Left lung (tissue), 10 donors: ENCODE measurements around the gene FDXR. TPM values are rescaled to one million over a fixed set of nuclear protein-coding genes. Genes with fewer than 3 reads are reported as not detected.

ENCODE experiments used
- ATAC-seq: fragments of 200-7000 bp; cut with Tn5 transposase; one replicate; pipeline ENCODE4 v1.9.1; 2020; ENCODE audit warnings: moderate library complexity
- DNase-seq, 4 donors: peaks; one replicate each; pipeline ENCODE4 v3.0.0-alpha.2; 2013 to 2020
- H3K27ac ChIP-seq, 2 donors: fragments of 200-600 bp; sonication (generic) in 1 of 2; one replicate each; pipeline versions ENCODE4 v1.5.0 to v1.8.0; 2020 to 2021
- H3K27me3 ChIP-seq, 2 donors: fragments of 200-600 bp; sonication (generic) in 1 of 2; one replicate each; pipeline versions ENCODE4 v1.5.0 to v1.8.0; 2020 to 2021
- H3K36me3 ChIP-seq, 2 donors: fragments of 200-600 bp; sonication (generic) in 1 of 2; one replicate each; pipeline versions ENCODE4 v1.5.0 to v1.8.0; 2020 to 2021
- H3K4me1 ChIP-seq, 2 donors: fragments of 200-600 bp; one replicate each; pipeline ENCODE4 v1.8.0; 2021
- H3K4me3 ChIP-seq, 2 donors: fragments of 200-600 bp; sonication (generic) in 1 of 2; one replicate each; pipeline versions ENCODE4 v1.5.0 to v1.8.0; 2020 to 2021; ENCODE audit warnings: mild to moderate bottlenecking in 1 of 2
- H3K9me3 ChIP-seq, 2 donors: fragments of 200-600 bp; sonication (generic) in 1 of 2; one replicate each; pipeline versions ENCODE4 v1.5.0 to v1.8.0; 2020 to 2021
- intact Hi-C, 2 donors: fragments of 100-400 bp; cut with DNase I; formaldehyde crosslinking; loops; one replicate each; pipeline versions ENCODE4 v1.11.2 to v1.14.2; 2022
- polyA plus RNA-seq, 6 donors: library from polyadenylated mRNA; unstranded; fragments of 120-200 nt; gene quantifications; one replicate each; pipeline ENCODE4 v1.2.1, GENCODE V29; 2013; ENCODE audit not compliant: insufficient read length in 6 of 6
- total RNA-seq, 2 donors: library from RNA; stranded (reverse); fragmentation: NEBNext Ultra II Directional; extraction: Animal tissue kit (Norgen Biotek cat#: 25700); gene quantifications; one replicate each; pipeline ENCODE4 v1.2.1, GENCODE V29; 2021
- TF ChIP-seq, protein P1 (sequence below), 2 donors: fragments of 200-600 bp; sonication (generic) in 1 of 2; IDR thresholded peaks; one replicate each; pipeline versions ENCODE4 v1.5.0 to v1.8.0; 2021; ENCODE audit warnings: antibody characterized with exemption in 2 of 2
- donor health status: DM: no; HTN: yes; CAD: no.
- donor health status: DM: no; HTN: no; CAD: no.

Gene FDXR
- total and polyA plus RNA-seq, 8 donors: 5.3 to 17.2 (median 7.2) TPM

DNA sequence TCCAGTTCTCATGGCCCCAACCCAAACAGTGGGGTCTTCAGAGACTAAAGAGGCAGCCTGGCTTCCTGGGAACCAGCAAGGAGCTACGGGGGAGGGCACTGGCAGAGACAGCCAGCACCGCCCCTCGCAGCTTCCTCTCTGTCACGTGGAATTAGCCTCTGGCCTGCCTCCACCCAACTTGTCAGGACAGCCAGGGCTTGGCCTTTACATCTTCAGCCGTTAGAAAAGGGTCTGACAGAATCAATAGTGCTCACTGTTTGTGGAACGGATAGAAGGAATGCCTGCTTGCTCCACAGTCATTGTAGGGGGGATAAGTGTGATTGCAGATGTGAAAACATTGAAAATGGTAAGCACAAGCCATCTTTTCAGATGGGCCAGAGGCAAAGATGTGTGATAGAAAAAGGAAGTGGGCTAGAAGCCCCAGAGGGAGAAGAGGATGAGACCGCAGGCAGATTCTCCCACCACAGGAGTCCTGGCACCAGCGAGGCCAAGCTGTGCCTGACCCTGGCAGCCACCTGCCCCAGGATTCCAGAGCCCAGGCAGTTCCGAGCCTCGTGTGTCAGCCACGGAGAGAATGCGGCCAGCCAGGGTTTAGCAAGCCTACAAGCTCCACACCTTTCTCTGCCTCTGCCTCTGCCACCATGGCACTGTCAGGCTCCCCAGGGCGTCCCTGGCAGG, 31.7 kb downstream of the FDXR start:
- DNase-seq (peak in 3 of 4 donors; percentile 44 to 80 (median 79)), ATAC-seq (peak; percentile 38)
- TF ChIP-seq, protein P1, sequence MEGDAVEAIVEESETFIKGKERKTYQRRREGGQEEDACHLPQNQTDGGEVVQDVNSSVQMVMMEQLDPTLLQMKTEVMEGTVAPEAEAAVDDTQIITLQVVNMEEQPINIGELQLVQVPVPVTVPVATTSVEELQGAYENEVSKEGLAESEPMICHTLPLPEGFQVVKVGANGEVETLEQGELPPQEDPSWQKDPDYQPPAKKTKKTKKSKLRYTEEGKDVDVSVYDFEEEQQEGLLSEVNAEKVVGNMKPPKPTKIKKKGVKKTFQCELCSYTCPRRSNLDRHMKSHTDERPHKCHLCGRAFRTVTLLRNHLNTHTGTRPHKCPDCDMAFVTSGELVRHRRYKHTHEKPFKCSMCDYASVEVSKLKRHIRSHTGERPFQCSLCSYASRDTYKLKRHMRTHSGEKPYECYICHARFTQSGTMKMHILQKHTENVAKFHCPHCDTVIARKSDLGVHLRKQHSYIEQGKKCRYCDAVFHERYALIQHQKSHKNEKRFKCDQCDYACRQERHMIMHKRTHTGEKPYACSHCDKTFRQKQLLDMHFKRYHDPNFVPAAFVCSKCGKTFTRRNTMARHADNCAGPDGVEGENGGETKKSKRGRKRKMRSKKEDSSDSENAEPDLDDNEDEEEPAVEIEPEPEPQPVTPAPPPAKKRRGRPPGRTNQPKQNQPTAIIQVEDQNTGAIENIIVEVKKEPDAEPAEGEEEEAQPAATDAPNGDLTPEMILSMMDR (IDR thresholded peaks at IDR 0.05): no peak

DNA sequence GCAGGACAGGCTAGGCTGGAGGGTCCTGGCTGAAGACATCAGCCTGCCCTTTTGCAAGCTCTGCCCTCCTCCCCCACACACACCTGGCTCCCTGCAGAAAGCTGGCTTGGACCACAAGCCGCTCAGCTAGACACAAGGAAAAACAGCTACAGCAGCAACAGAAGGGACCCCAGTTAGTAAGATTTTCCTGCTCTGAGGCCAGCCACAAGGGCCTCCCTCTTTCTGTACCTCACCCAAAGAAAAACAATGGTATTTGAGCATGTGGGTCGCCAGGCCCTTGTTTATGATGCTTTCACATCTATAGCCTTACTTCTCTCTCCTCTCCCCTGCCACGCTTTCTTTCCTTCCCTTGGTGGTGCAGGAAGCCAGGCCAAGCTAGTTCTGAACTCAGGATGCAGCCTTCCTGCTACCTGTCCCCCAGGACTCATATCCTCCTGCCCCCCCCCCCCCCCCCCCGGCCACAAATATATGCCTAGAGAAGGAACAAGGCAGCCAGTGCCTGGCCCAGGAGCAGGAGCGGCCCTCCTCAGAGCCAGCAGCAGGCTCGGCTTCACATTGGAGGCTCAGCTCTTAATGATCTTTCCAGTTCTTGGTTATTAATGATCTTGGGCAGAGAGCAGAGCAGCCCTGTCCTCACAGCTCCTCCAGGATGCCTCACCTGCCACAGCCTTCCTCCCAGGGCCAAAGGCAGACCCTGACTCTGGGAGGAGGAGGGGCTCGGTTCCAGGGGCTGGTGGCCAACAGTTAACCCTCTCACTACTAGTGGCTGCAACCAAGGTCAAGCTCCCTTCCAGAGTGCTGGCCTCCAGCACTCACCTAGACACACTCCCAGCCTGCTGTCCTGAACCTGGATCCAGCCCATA, 32.6 kb downstream of the FDXR start:
- intact Hi-C loops: no loop called here
- DNase-seq: no peak
- no peak overlapping the region for H3K27ac ChIP-seq

More for the DNA sequence above, 31.7 kb downstream of the FDXR start:
- intact Hi-C loops: no loop called here
- Histone ChIP-seq H3K36me3 (peaks cover 0 to 32% of the 10 kb centered on the region in 2 donors), H3K27me3 (peaks cover 0 to 28% of the 10 kb centered on the region in 2 donors), H3K4me3 (no peak overlapping the region), H3K4me1 (peaks cover 16 to 31% of the 10 kb centered on the region in 2 donors), H3K9me3 (no peaks in the 10 kb centered on the region), H3K27ac (peak overlapping the region in 1 of 2 donors; percentile 17)

DNA sequence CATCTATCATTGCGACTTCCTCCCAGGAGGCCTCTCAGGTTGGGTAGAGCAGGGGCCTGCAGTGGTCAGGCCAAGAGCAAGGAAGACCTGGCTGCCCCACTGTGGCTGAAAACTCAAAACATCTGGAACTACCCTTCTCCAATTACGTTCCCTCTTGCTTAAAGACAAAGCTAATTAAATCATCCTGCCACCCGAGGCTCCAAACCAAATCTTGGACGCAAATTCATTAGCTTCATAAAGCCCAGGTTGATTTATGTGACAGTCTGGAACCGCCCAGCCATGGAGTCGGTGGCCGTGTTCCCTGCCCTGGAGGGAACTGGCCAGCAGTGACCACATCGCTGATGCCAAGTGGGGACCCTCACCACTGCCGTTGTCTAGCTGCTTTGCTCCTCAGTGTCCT, 34.5 kb downstream of the FDXR start:
- Histone ChIP-seq H3K9me3 (no peaks in the 10 kb centered on the region), H3K36me3 (peaks cover 0 to 41% of the 10 kb centered on the region in 2 donors), H3K27ac (no peak overlapping the region), H3K4me3 (no peak overlapping the region), H3K27me3 (peaks cover 0 to 12% of the 10 kb centered on the region in 2 donors), H3K4me1 (peaks cover 16 to 29% of the 10 kb centered on the region in 2 donors)
- intact Hi-C loops: no loop called here
- DNase-seq (no peak), ATAC-seq (no peak)
- TF ChIP-seq, protein P1 (IDR thresholded peaks at IDR 0.05): no peak

More for the DNA sequence above, 32.6 kb downstream of the FDXR start:
- H3K36me3 ChIP-seq: peaks cover 0 to 41% of the 10 kb centered on the region in 2 donors
- no peaks in the 10 kb centered on the region for H3K9me3 ChIP-seq
- H3K4me3 ChIP-seq: no peak overlapping the region
- peaks cover 0 to 24% of the 10 kb centered on the region in 2 donors for H3K27me3 ChIP-seq
- ATAC-seq: no peak
- TF ChIP-seq, protein P1 (IDR thresholded peaks at IDR 0.05): no peak
- H3K4me1 ChIP-seq: peaks cover 16 to 31% of the 10 kb centered on the region in 2 donors

GRCh38 chr17:74836691-74837467, 35.9 kb downstream of the FDXR start:
- intact Hi-C loops: no loop called here
- no peak for ATAC-seq
- Histone ChIP-seq H3K9me3 (no peaks in the 10 kb centered on the region), H3K27ac (no peak overlapping the region), H3K36me3 (peaks cover 0 to 41% of the 10 kb centered on the region in 2 donors), H3K4me3 (no peak overlapping the region), H3K4me1 (peaks cover 10 to 15% of the 10 kb centered on the region in 2 donors), H3K27me3 (no peaks in the 10 kb centered on the region)
- peak in 1 of 4 donors; percentile 44 for DNase-seq
- TF ChIP-seq, protein P1 (IDR thresholded peaks at IDR 0.05): no peak
